MV-4-11 (cell line): ENCODE measurements around the gene FCGR2B.
A peak's percentile ranks its signal among the peaks of the same experiment; 100 is the strongest.
"Not testable (repeated sequence)": the region's sequence is repeated elsewhere in the genome, so short reads cannot be mapped to it uniquely, and the experiment has no call there.

Experiments used
- DNase-seq: peaks from one replicate; lab custom pipeline; 2025; lab: John Stamatoyannopoulos, UW

Gene FCGR2B

DNA sequence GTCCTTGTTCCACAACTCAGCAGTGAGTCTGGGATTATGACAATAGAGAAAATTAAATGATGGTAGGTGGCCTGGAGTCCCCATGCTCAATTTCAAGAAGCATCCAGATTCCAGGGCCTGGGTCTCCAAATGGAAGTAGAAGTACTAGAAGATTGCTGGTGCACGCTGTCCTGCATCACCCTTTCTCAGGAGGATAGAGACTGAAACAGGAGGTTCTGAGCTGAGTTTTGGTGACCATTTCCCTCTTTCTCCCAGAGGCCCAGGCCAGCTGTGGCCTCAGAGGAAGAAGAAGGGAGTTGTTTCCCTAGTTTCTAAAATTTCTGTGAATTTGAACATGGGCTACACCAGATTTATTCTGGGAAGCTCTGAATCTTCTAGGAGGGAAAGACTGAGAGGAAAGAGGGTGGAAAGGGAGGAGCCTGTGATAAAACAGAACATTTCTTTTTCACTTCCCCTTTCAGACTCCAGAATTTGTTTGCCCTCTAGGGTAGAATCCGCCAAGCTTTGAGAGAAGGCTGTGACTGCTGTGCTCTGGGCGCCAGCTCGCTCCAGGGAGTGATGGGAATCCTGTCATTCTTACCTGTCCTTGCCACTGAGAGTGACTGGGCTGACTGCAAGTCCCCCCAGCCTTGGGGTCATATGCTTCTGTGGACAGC, at the start of gene FCGR2B:
FCGR2B (plus strand) TSS at position 460 of the 656 bp plus-strand sequence; CDS start at position 559, 99 bp downstream.
- DNase-seq: not testable (repeated sequence)

DNA sequence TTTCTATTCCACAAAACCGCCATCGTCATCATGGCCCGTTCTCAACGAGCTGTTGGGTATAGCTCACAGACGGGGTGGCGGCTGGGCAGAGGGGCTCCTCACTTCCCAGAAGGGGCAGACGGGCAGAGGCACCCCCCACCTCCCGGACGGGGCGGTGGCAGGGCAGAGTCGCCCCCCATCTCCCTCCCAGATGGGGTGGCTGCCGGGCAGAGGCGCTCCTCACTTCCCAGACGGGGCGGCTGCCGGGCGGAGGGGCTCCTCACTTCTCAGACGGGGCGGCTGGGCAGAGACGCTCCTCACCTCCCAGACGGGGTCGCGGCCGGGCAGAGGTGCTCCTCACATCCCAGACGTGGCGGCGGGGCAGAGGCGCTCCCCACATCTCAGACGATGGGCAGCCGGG, 46.5 kb upstream of the FCGR2B start:
- not testable (repeated sequence) for DNase-seq

DNA sequence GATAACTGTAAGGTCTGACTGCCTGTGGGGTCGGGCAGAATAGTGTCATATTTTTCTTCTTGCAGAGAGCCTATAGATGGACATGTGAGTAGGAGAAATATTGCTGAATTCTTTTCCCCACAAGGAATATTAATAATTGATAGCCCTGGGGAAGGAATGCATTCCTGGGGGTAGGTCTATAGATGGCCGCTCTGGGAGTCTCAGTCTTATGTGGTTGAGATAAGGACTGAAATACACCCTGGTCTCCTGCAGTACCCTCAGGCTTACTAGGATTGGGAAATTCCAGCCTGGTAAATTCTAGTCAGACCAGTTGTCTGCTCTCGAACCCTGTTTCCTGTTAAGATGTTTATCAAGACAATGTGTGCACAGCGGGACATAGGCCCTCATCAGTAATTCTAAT, 44.4 kb upstream of the FCGR2B start:
- DNase-seq: not testable (repeated sequence)

DNA sequence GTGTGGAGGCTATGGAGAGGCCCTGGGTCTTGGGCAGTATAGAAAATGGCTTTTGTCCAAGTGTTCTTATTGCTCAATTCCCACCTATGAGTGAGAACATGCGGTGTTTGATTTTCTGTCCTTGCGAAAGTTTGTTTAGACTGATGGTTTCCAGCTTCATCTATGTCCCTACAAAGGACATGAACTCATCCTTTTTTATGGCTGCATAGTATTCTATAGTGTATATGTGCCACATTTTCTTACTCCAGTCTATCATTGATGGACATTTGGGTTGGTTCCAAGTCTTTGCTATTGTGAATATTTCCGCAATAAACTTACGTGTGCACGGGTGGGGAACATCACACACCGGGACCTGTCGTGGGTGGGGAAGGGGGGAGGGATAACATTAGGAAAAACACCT, 42.5 kb upstream of the FCGR2B start:
- DNase-seq: not testable (repeated sequence)

DNA sequence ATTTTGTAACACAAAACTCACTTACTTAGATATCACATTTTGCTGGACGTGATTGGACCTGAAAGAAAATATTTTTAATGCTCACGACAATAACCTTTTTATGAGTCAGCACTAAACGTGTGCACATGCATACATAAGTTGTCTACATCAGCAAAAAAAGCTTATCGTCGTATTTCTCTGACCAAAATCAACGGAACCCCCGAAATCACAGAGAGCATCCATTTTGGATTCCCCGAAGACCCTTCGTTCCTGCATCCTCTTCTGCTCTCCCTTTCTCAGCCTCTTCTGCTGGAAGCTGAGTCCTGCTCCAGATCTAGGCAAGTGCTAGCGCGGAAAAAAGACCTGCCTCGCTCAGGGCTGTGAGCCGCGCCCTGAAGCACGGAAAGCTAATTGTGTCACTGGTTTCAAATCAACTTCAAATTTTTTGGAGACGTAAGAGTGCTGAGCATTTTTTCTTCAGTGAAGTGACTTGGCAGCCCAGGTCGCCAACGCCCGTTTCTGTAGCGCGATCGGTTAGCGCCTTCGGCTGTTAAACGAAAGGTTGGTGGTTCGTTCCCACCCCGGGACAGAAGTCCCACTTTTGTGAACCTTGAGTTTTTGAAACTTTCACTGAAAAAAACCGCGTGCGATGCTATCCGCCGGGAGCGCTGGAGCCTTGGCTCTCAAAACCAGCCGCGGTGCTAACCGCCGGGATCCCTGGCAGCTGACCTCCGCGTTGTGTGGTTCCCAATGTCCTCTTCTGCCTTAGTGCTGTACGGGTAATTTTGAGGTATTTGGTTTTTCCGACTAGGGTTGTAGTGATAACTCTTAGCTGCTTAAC, 41.6 kb upstream of the FCGR2B start:
- peak; percentile 73 for DNase-seq

DNA sequence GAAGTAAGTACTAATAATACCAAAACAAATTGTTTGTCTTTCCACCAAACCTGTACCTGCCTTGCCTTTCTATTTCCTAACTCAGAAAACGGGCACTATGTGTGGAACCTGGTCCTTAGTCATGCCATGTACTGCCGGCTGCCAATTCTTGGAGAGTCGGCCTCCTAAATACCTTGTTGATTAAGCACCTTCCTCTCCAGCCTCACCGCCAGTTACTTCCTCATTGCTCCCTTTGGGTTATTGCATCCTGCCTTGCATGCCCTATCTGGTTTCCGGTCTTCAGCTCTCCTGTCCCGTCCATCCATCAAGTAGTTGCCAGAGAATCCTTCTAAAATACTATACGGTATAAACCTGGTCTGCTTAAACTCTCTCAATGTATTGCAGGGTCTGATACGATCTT, 40.9 kb upstream of the FCGR2B start:
- not testable (repeated sequence) for DNase-seq

- DNase-seq: not testable (repeated sequence)
Observed at GRCh38 chr1:161623401-161624051, 39.4 kb upstream of the FCGR2B start.

DNA sequence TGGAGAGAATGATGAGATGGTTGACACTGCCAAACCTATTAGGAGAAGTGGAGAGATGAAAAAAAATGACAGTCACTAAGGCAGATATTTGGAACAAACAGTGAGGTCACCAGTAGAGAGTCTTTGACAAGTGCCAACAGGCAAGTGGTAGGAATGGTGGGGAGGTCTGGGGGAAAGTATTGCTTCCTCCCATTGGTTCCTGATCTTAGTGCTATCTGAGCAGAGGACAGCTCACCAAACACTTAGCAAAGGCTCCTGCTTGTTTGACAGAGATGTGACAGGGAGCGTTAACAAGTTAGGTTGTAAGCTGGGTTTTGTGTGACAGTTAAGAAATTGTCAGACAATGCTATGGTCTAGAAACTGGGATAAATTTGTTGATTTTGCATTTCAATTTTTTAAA, 38.3 kb upstream of the FCGR2B start:
- not testable (repeated sequence) for DNase-seq

GRCh38 chr1:161626445-161627146, 36.3 kb upstream of the FCGR2B start:
- not testable (repeated sequence) for DNase-seq

- DNase-seq: not testable (repeated sequence)
Observed at GRCh38 chr1:161630128-161630742, 32.7 kb upstream of the FCGR2B start.

GRCh38 chr1:161631076-161631475, 31.9 kb upstream of the FCGR2B start, which contains the start of gene FCGR3B:
Gene FCGR3B, minus strand, starts transcription at chr1:161631176. Its CDS starts 82 bp downstream, at chr1:161631094.
- DNase-seq: no peak

DNA sequence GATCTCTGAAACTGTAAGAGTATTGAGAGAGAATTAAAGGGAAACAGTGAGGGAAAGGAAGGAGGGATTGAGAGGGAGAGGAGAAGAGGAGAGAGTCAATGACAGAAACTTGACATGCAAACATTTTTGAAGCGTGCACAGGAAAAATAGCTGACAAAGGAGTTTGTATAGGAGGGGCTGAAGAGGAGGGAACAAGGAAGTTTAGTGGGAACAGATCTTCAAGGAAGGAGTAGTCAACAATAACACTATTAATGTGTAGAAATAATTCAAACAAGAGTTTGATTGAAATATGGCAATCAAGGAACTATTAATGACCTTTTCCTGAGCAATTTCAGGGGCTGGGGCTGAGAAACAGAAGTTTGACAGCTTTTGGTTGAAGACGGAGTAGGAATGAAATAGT, 27.9 kb upstream of the FCGR2B start:
- DNase-seq: not testable (repeated sequence)

DNA sequence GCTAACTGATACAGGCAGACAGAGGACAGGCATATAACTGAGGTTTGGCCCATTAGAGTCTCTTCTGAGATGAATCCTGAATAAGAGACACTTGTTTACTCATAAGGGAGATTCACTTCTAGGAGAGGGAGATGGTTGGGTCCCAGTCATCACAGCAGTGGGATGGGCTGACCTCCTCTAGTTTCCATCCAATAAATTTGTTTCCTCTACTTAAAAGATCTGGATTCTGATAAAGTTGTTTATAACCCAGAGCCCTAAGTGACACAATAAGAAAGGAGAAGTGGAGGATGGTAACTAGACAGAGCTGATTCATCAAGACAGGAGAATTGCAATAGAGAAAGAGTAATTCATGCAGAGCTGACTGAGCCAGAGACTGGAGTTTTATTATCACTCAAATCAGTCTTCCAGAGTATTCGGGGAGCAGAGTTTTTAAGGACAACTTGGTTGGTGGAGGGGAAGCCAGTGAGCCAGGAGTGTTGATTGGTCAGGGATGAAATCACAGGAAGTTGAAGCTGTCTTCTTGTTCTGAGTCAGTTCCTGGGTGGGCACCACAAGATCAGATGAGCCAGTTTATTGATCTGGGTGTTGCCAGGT, 26.7 kb upstream of the FCGR2B start:
- peak; percentile 54 for DNase-seq

- DNase-seq: not testable (repeated sequence)
Observed at GRCh38 chr1:161636976-161637375, 26.0 kb upstream of the FCGR2B start.

DNA sequence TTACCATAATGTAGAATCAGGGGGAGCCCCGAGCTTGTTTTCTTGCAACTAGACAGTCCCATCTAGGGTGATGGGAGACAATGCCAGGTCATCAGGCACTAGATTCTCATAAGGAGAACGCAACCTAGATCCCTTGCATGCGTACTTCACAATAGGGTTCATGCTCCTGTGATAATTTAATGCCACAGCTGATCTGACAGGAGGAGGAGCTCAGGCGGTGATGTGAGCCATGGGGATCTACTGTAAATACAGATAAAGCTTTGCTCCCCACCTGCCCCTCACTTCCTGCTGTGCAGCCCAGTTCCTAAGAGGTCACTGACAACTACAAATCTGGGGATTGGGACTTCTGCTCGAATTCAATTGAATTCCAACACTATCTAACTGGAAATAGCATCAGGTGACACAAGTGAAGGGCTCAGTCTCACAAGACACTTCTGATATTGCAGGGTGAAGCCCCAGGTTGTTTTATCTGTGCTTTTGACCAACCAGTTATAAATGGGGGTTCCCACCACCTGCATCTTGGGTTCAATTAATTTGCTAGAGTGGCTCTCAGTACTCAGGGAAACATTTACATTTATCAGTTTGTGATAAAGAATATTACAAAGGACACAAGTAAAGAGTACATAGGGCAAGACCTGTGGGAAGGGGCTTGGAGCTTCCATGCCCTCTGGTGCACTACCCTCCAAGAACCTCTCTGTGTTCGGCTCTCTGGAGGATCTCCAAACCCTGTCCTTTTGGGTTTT, 24.5 kb upstream of the FCGR2B start:
- not testable (repeated sequence) for DNase-seq

- DNase-seq: not testable (repeated sequence)
Observed at GRCh38 chr1:161639203-161639602, 23.7 kb upstream of the FCGR2B start.

GRCh38 chr1:161642697-161643096, 20.2 kb upstream of the FCGR2B start:
- DNase-seq: peak; percentile 92

DNA sequence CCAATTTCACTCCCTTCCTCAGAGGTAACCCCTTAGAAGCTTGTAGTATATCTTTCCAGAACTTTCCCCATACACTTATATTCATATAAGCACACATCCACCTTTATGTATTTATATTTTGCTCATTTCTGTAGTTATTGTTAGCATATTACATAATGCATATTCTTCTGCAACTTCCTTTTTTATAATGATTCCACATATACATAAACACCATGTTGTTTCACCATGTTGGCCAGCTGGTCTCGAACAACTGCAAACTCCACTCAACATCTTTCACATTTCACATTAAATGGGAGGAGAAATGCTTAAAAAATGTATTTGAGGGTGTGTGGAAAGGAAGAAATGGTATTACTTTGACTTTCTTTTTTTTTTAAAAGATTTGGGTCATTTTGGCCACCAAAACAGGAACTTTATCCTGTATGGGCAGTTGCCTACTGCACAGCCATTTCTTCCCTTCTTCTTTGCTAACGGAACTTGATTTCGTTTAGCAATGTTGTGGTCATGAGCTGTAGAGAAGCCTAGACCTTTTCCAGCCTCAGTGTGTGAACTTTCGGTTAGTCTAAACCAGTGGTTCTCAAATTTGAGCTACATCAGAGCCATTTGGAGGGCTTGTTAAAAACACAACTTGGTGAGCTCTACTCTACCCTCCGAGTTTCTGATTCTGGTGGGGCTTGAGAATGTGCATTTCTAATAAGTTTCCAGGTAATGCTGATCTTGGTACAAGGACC, 19.3 kb upstream of the FCGR2B start:
- peak; percentile 78 for DNase-seq

GRCh38 chr1:161644855-161645254, 18.1 kb upstream of the FCGR2B start:
- peak; percentile 34 for DNase-seq
